Keratinocyte (primary cell): Measurements from ENCODE around the gene HEPACAM. TPM values are rescaled to one million over a fixed set of nuclear protein-coding genes. Genes with fewer than 3 reads are reported as not detected.

Source experiments
- DNase-seq: peaks from one replicate; pipeline ENCODE4 v3.0.0-alpha.2; 2011; ENCODE audit warnings: low read depth, missing footprints, low spot score
- FAIRE-seq: peaks from 2 replicates; lab custom pipeline; 2011; peaks lifted over from hg19 to GRCh38; lab: Jason Lieb, UNC
- H2AFZ ChIP-seq: 2 replicates; pipeline ENCODE4 v1.6.0; 2012; ENCODE audit warnings: low read length, control low read depth, inconsistent platforms; ENCODE audit not compliant: control insufficient read depth
- H3K27ac ChIP-seq: 2 replicates; pipeline ENCODE4 v1.5.1; 2011; ENCODE audit warnings: low read length; ENCODE audit not compliant: control insufficient read depth, insufficient read depth
- H3K27me3 ChIP-seq: 3 replicates; pipeline ENCODE4 v1.6.0; 2011; ENCODE audit warnings: low read length; ENCODE audit not compliant: control insufficient read depth, insufficient read depth; ENCODE audit errors: extremely low read depth
- H3K36me3 ChIP-seq, 2 experiments: 2 replicates in 1 of 2; 3 replicates in 1 of 2; pipeline ENCODE4 v1.5.1; 2011; ENCODE audit warnings: low read length in 2 of 2, mild to moderate bottlenecking in 1 of 2; ENCODE audit not compliant: control insufficient read depth in 2 of 2, insufficient read depth in 2 of 2; ENCODE audit errors: extremely low read depth in 1 of 2
- H3K4me1 ChIP-seq: 3 replicates; pipeline ENCODE4 v1.5.1; 2011; ENCODE audit warnings: low read length; ENCODE audit not compliant: control insufficient read depth, insufficient read depth; ENCODE audit errors: extremely low read depth
- H3K4me2 ChIP-seq: 3 replicates; pipeline ENCODE4 v1.6.0; 2011; ENCODE audit warnings: low read depth, low read length; ENCODE audit not compliant: control insufficient read depth, insufficient read depth; ENCODE audit errors: extremely low read depth
- H3K4me3 ChIP-seq, 3 experiments: fragments of 200-600 bp in 1 of 3; sonication (generic) in 1 of 3; 2 replicates in 2 of 3; 3 replicates in 1 of 3; pipeline ENCODE4 v1.5.1; 2011 to 2016; ENCODE audit warnings: low read length in 3 of 3, mild to moderate bottlenecking in 3 of 3, control low read depth in 2 of 3, inconsistent platforms in 1 of 3, low read depth in 1 of 3, mixed read lengths in 1 of 3, mixed run types in 1 of 3, moderate library complexity in 1 of 3; ENCODE audit not compliant: control insufficient read depth in 2 of 3, insufficient read depth in 2 of 3; ENCODE audit errors: extremely low read depth in 1 of 3
- H3K79me2 ChIP-seq: 2 replicates; pipeline ENCODE4 v1.6.0; 2012; ENCODE audit warnings: low read length; ENCODE audit not compliant: control insufficient read depth, insufficient read depth
- H3K9ac ChIP-seq: 3 replicates; pipeline ENCODE4 v1.6.0; 2011; ENCODE audit warnings: low read length; ENCODE audit not compliant: control insufficient read depth, insufficient read depth; ENCODE audit errors: extremely low read depth
- H3K9me1 ChIP-seq: 3 replicates; pipeline ENCODE4 v1.6.0; 2011; ENCODE audit warnings: low read length; ENCODE audit not compliant: control insufficient read depth, insufficient read depth; ENCODE audit errors: extremely low read depth
- H3K9me3 ChIP-seq: 2 replicates; pipeline ENCODE4 v1.5.1; 2012; ENCODE audit warnings: low read depth, low read length; ENCODE audit not compliant: control insufficient read depth
- H4K20me1 ChIP-seq: 3 replicates; pipeline ENCODE4 v1.6.0; 2011; ENCODE audit warnings: low read length; ENCODE audit not compliant: control insufficient read depth, insufficient read depth; ENCODE audit errors: extremely low read depth
- CTCF ChIP-seq, 3 experiments: IDR thresholded peaks in 1 of 3; conservative IDR thresholded peaks in 1 of 3; optimal IDR thresholded peaks in 1 of 3; 2 replicates in 2 of 3; 3 replicates in 1 of 3; pipeline versions ENCODE3 to v1.5.1; 2011; ENCODE audit warnings: low read length in 3 of 3, mild to moderate bottlenecking in 3 of 3, moderate library complexity in 2 of 3, control low read depth in 1 of 3, inconsistent platforms in 1 of 3; ENCODE audit not compliant: insufficient read depth in 2 of 3; ENCODE audit errors: extremely low read depth in 1 of 3
- EZH2 ChIP-seq: IDR thresholded peaks from one replicate; pipeline ENCODE4 v1.6.1; 2012; ENCODE audit warnings: inconsistent platforms, mild to moderate bottlenecking, low read length, moderate library complexity
- dilution Hi-C: fragments of 300-500 bp; cut with MboI; formaldehyde crosslinking; loops from one replicate; pipeline ENCODE4 v1.7.0; 2020; ENCODE audit warnings: low sequenced_read_pairs; ENCODE audit not compliant: extremely low pct_ligation_motif_present
- polyA plus RNA-seq, 5 experiments: library from polyadenylated mRNA; depleted of rRNA in 3 of 5; stranded (reverse) in 3 of 5; stranded (forward) in 1 of 5; unstranded in 1 of 5; fragments of >200 nt; gene quantifications; 1 replicate in 1 of 5; 2 replicates in 3 of 5; 3 replicates in 1 of 5; pipeline versions ENCODE4 v1.2.1 to v1.2.3, GENCODE V29; 2011 to 2012; ENCODE audit warnings: missing spikeins in 2 of 5, low read depth in 1 of 5, low replicate concordance in 1 of 5

The HEPACAM gene
- polyA plus RNA-seq, 1 donor (not counting 4 experiments of a cell fraction or from before 2014, with no cell fraction given) = not detected

GRCh38 chr11:124899383-124900145, 36.3 kb downstream of the HEPACAM start:
- no peaks in the 10 kb centered on the region for H3K27me3 ChIP-seq
- TF ChIP-seq CTCF (optimal IDR thresholded peaks at IDR 0.05 in 1 of 3, IDR thresholded peaks at IDR 0.05 in 1 of 3, conservative IDR thresholded peaks at IDR 0.05 in 1 of 3; ENCODE audit: extremely low read depth in 1 of 3, insufficient read depth in 2 of 3, low read length in 3 of 3) = no peak
- TF ChIP-seq EZH2 = no peak
- H3K36me3 ChIP-seq = no peaks in the 10 kb centered on the region
- peak overlapping the region; percentile 88 for H3K4me2 ChIP-seq
- peak overlapping the region; percentile 41 for H2AFZ ChIP-seq
- H3K9me1 ChIP-seq = no peaks in the 10 kb centered on the region
- H3K4me1 ChIP-seq = peaks cover 69% of the 10 kb centered on the region
- peak; percentile 80 for FAIRE-seq
- peak overlapping the region; percentile 68 for H3K9ac ChIP-seq
- no peaks in the 10 kb centered on the region for H3K9me3 ChIP-seq
- H3K27ac ChIP-seq = peak overlapping the region; percentile 95
- no peak for DNase-seq
- dilution Hi-C loops = no loop called here
- no peak overlapping the region for H3K4me3 ChIP-seq
- no peaks in the 10 kb centered on the region for H4K20me1 ChIP-seq
- H3K79me2 ChIP-seq = no peaks in the 10 kb centered on the region

GRCh38 chr11:124898711-124899110, 37.1 kb downstream of the HEPACAM start:
- Histone ChIP-seq H3K4me3 (no peak overlapping the region), H3K9me1 (no peaks in the 10 kb centered on the region), H4K20me1 (no peaks in the 10 kb centered on the region), H3K9me3 (no peaks in the 10 kb centered on the region), H3K4me1 (peaks cover 71% of the 10 kb centered on the region), H3K27me3 (no peaks in the 10 kb centered on the region), H3K36me3 (no peaks in the 10 kb centered on the region), H3K79me2 (no peaks in the 10 kb centered on the region), H2AFZ (peak overlapping the region; percentile 72), H3K27ac (peak overlapping the region; percentile 95), H3K9ac (peak overlapping the region; percentile 68), H3K4me2 (peak overlapping the region; percentile 68)
- dilution Hi-C loops = no loop called here
- no peak for FAIRE-seq
- TF ChIP-seq CTCF (optimal IDR thresholded peaks at IDR 0.05 in 1 of 3, IDR thresholded peaks at IDR 0.05 in 1 of 3, conservative IDR thresholded peaks at IDR 0.05 in 1 of 3; ENCODE audit: extremely low read depth in 1 of 3, insufficient read depth in 2 of 3, low read length in 3 of 3) (no peak), EZH2 (no peak)
- DNase-seq = no peak
